A549 (cell line): ENCODE results near the gene PREX1. TPM values are rescaled to one million over a fixed set of nuclear protein-coding genes. Genes with fewer than 3 reads are reported as not detected.

ENCODE experiments used
- ATAC-seq, 2 experiments: fragments of 200-7000 bp in 1 of 2; fragments of >200 bp in 1 of 2; cut with Nextera tagmentation in 1 of 2; cut with Tn5 transposase in 1 of 2; 3 replicates each; pipeline versions ENCODE4 v1.8.0 to v1.9.1; 2018 to 2020; ENCODE audit warnings: mild to moderate bottlenecking in 1 of 2, moderate library complexity in 1 of 2
- CTCF ChIA-PET: fragments of 300-600 bp; sonication (Branson Sonifier 250); formaldehyde crosslinking; extraction: SDS; loops from one replicate; lab custom pipeline; 2021; ENCODE audit warnings: antibody characterized with exemption, inconsistent platforms; lab: Yijun Ruan, JAX
- POLR2A ChIA-PET: fragments of 350-600 bp; formaldehyde crosslinking; extraction: SDS; loops from one replicate; lab custom pipeline; 2021; ENCODE audit warnings: antibody characterized with exemption, inconsistent platforms; lab: Yijun Ruan, JAX
- DNase-seq, 2 experiments: peaks; one replicate each; pipeline versions ENCODE4 v3.0.0 to v3.0.0-alpha.2; 2011 to 2016; ENCODE audit warnings: low read depth in 1 of 2, low spot score in 1 of 2
- FAIRE-seq: peaks from 2 replicates; lab custom pipeline; 2011; peaks lifted over from hg19 to GRCh38; lab: Jason Lieb, UNC
- H3K27ac ChIP-seq, 2 experiments: fragments of >200 bp; sonication (Bioruptor Twin); formaldehyde crosslinking; 3 replicates each; pipeline ENCODE4 v1.5.1; 2016 to 2017
- H3K4me1 ChIP-seq: fragments of >200 bp; sonication (Bioruptor Twin); formaldehyde crosslinking; 3 replicates; pipeline ENCODE4 v1.6.1; 2016
- H3K4me2 ChIP-seq: fragments of >200 bp; sonication (Bioruptor Twin); formaldehyde crosslinking; 3 replicates; pipeline ENCODE4 v1.6.1; 2016
- H3K4me3 ChIP-seq: fragments of >200 bp; sonication (Bioruptor Twin); formaldehyde crosslinking; 3 replicates; pipeline ENCODE4 v1.5.1; 2016
- H3K9me3 ChIP-seq: fragments of >200 bp; sonication (Bioruptor Twin); formaldehyde crosslinking; 3 replicates; pipeline ENCODE4 v1.6.1; 2016
- CEBPB ChIP-seq, 2 experiments: fragments of >200 bp in 1 of 2; sonication (Bioruptor Twin) in 1 of 2; formaldehyde crosslinking in 1 of 2; IDR thresholded peaks; 2 replicates each; pipeline ENCODE4 v1.6.1; 2012 to 2016
- CTCF ChIP-seq: fragments of >200 bp; sonication (Bioruptor Twin); formaldehyde crosslinking; IDR thresholded peaks from 3 replicates; pipeline ENCODE4 v1.5.1; 2016
- EHF ChIP-seq: fragments of 250-450 bp; sonication (Bioruptor Pico); IDR thresholded peaks from 2 replicates; pipeline ENCODE4 v1.5.0; 2020; ENCODE audit warnings: mild to moderate bottlenecking
- EHMT2 ChIP-seq: fragments of 200-600 bp; sonication (generic); IDR thresholded peaks from 2 replicates; pipeline ENCODE4 v1.6.1; 2016; ENCODE audit warnings: antibody characterized with exemption, low read depth, mild to moderate bottlenecking, moderate library complexity
- ELK1 ChIP-seq: fragments of 150-350 bp; IDR thresholded peaks from 2 replicates; pipeline ENCODE4 v1.6.1; 2014; ENCODE audit warnings: low read depth, mild to moderate bottlenecking, low read length
- EP300 ChIP-seq, 2 experiments: fragments of >200 bp; sonication (Bioruptor Twin); formaldehyde crosslinking; IDR thresholded peaks; 2 replicates in 1 of 2; 3 replicates in 1 of 2; pipeline ENCODE4 v1.6.1; 2016 to 2017
- ESRRA ChIP-seq: fragments of 150-350 bp; IDR thresholded peaks from 2 replicates; pipeline ENCODE4 v1.6.1; 2014; ENCODE audit warnings: mild to moderate bottlenecking, low read length, borderline replicate concordance
- HDAC2 ChIP-seq: fragments of 200-600 bp; sonication (generic); IDR thresholded peaks from 2 replicates; pipeline ENCODE4 v1.6.1; 2016
- HES2 ChIP-seq: fragments of >200 bp; sonication (Bioruptor Twin); formaldehyde crosslinking; IDR thresholded peaks from 2 replicates; pipeline ENCODE4 v1.6.1; 2016
- HEYL ChIP-seq: fragments of 250-450 bp; sonication (Bioruptor Pico); IDR thresholded peaks from 2 replicates; pipeline ENCODE4 v1.8.0; 2021; ENCODE audit warnings: mild to moderate bottlenecking, moderate library complexity
- HOXA7 ChIP-seq: fragments of 250-450 bp; sonication (Bioruptor Pico); IDR thresholded peaks from 2 replicates; pipeline ENCODE4 v1.5.0; 2020; ENCODE audit warnings: mild to moderate bottlenecking, moderate library complexity
- KDM1A ChIP-seq: fragments of 200-600 bp; sonication (generic); IDR thresholded peaks from 2 replicates; pipeline ENCODE4 v1.6.1; 2016; ENCODE audit warnings: low read depth, mild to moderate bottlenecking
- MAZ ChIP-seq: fragments of 150-350 bp; IDR thresholded peaks from 2 replicates; pipeline ENCODE4 v1.6.1; 2014; ENCODE audit warnings: antibody characterized with exemption, low read depth, low read length, borderline replicate concordance
- NPAS2 ChIP-seq: fragments of 250-450 bp; sonication (Bioruptor Pico); IDR thresholded peaks from 2 replicates; pipeline ENCODE4 v1.8.0; 2022; ENCODE audit warnings: mild to moderate bottlenecking, moderate library complexity, borderline replicate concordance
- PBX3 ChIP-seq: IDR thresholded peaks from 2 replicates; pipeline ENCODE4 v1.6.1; 2012
- POLR2A ChIP-seq: IDR thresholded peaks from 2 replicates; pipeline ENCODE4 v1.6.1; 2012; ENCODE audit warnings: mild to moderate bottlenecking, low read length
- POLR2AphosphoS2 ChIP-seq: conservative IDR thresholded peaks from 2 replicates; pipeline ENCODE4 v1.6.1; 2012; ENCODE audit warnings: low read length, improper control_type of control experiment, inconsistent platforms
- SMC3 ChIP-seq: fragments of >200 bp; sonication (Bioruptor Twin); formaldehyde crosslinking; IDR thresholded peaks from 3 replicates; pipeline ENCODE4 v1.6.1; 2018; ENCODE audit warnings: inconsistent platforms
- TP53 ChIP-seq: fragments of 250-450 bp; sonication (Bioruptor Pico); IDR thresholded peaks from 2 replicates; pipeline ENCODE4 v1.5.0; 2021; ENCODE audit warnings: mild to moderate bottlenecking, moderate library complexity
- USF2 ChIP-seq: fragments of 450-650 bp; IDR thresholded peaks from 2 replicates; pipeline ENCODE4 v1.6.1; 2014; ENCODE audit warnings: antibody characterized with exemption
- ZC3H11A ChIP-seq: fragments of 450-650 bp; IDR thresholded peaks from 2 replicates; pipeline ENCODE4 v1.6.1; 2014; ENCODE audit warnings: antibody characterized with exemption, mild to moderate bottlenecking
- WGBS: methylation state at CpG from one replicate; pipeline ENCODE4 v1.1.6; 2017; ENCODE audit errors: missing lambda C conversion rate; 5-methylcytosine and 5-hydroxymethylcytosine counted together
- polyA plus RNA-seq, 4 experiments: library from polyadenylated mRNA; depleted of rRNA in 3 of 4; stranded (reverse); fragments of >200 nt; fragmentation: RNase III in 1 of 4; extraction: RNeasy Plus Mini Kit Qiagen cat#74134 plus additional on column Dnase treatment in 1 of 4; gene quantifications; 2 replicates in 3 of 4; 3 replicates in 1 of 4; pipeline ENCODE4 v1.2.3, GENCODE V29; 2011 to 2017
- TF ChIP-seq, protein P1 (sequence below): fragments of >200 bp; sonication (Bioruptor Twin); formaldehyde crosslinking; IDR thresholded peaks from 3 replicates; pipeline ENCODE4 v1.6.1; 2016

PREX1 gene
- polyA plus RNA-seq, 2 of the 4 experiments (the other 2 are of a cell fraction): 3.6 to 4.2 TPM

- TF ChIP-seq HES2 (no peak), HEYL (CRISPR knock-in tag) (no peak)
- TF ChIP-seq, all 56 proteins: peak for 0
Observed at GRCh38 chr20:48603116-48603818, 224.5 kb downstream of the PREX1 start (continued).

GRCh38 chr20:48601798-48602197, 226.0 kb downstream of the PREX1 start:
- WGBS: 17% methylated on average over 5 of the region's 5 CpGs
- ChIA-PET CTCF (interaction anchor here (0.6 to 1.1 kb wide), 2 partner anchors 22 to 830 kb away, joined by 3 read pairs; no protein-coding TSS in a partner anchor), POLR2A (no interaction called here)
- Histone ChIP-seq H3K27ac (no peak overlapping the region), H3K4me1 (no peaks in the 10 kb centered on the region), H3K4me3 (no peak overlapping the region), H3K9me3 (peaks cover 9% of the 10 kb centered on the region; the same call in 2 of the 3 replicates), H3K4me2 (no peak overlapping the region)
- TF ChIP-seq ELK1 (no peak), POLR2AphosphoS2 (no peak), TP53 (no peak), NPAS2 (CRISPR knock-in tag) (no peak), CEBPB (IDR thresholded peaks at IDR 0.05) (no peak), CTCF (no peak), KDM1A (no peak), ZC3H11A (no peak), HOXA7 (no peak), EP300 (IDR thresholded peaks at IDR 0.05) (no peak), EHMT2 (no peak), EHF (CRISPR knock-in tag) (no peak), PBX3 (no peak), SMC3 (no peak), ESRRA (no peak), HDAC2 (no peak)
- TF ChIP-seq, protein P1, sequence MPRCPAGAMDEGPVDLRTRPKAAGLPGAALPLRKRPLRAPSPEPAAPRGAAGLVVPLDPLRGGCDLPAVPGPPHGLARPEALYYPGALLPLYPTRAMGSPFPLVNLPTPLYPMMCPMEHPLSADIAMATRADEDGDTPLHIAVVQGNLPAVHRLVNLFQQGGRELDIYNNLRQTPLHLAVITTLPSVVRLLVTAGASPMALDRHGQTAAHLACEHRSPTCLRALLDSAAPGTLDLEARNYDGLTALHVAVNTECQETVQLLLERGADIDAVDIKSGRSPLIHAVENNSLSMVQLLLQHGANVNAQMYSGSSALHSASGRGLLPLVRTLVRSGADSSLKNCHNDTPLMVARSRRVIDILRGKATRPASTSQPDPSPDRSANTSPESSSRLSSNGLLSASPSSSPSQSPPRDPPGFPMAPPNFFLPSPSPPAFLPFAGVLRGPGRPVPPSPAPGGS: no peak
- DNase-seq (no peak), ATAC-seq (no peak), FAIRE-seq (no peak)

- H3K27ac ChIP-seq: no peak overlapping the region
- H3K4me3 ChIP-seq: no peak overlapping the region
- DNase-seq: no peak
- FAIRE-seq: no peak
- no peak overlapping the region for H3K4me2 ChIP-seq
- ChIA-PET POLR2A (no interaction called here), CTCF (interaction anchor here (1.1 kb wide), 1 partner anchor 20 kb away, joined by 3 read pairs; no protein-coding TSS in a partner anchor)
- TF ChIP-seq USF2 (no peak), POLR2A (no peak), MAZ (no peak)
- H3K4me1 ChIP-seq: no peaks in the 10 kb centered on the region
- WGBS: 47% methylated on average over 8 of the region's 10 CpGs
- no peak for ATAC-seq
- H3K9me3 ChIP-seq: peaks cover 9% of the 10 kb centered on the region; the same call in 2 of the 3 replicates
Observed at GRCh38 chr20:48600470-48600945, 227.3 kb downstream of the PREX1 start.
